CD4-positive, alpha-beta T cell treated with Interleukin-2 at 100 ng/mL for 4 hours (primary cell): Measurements from ENCODE around the gene URB1.

Experiments used
- DNase-seq: peaks from one replicate; pipeline ENCODE4 v3.0.0-alpha.2; 2020; ENCODE audit warnings: low spot score

Gene URB1

DNA sequence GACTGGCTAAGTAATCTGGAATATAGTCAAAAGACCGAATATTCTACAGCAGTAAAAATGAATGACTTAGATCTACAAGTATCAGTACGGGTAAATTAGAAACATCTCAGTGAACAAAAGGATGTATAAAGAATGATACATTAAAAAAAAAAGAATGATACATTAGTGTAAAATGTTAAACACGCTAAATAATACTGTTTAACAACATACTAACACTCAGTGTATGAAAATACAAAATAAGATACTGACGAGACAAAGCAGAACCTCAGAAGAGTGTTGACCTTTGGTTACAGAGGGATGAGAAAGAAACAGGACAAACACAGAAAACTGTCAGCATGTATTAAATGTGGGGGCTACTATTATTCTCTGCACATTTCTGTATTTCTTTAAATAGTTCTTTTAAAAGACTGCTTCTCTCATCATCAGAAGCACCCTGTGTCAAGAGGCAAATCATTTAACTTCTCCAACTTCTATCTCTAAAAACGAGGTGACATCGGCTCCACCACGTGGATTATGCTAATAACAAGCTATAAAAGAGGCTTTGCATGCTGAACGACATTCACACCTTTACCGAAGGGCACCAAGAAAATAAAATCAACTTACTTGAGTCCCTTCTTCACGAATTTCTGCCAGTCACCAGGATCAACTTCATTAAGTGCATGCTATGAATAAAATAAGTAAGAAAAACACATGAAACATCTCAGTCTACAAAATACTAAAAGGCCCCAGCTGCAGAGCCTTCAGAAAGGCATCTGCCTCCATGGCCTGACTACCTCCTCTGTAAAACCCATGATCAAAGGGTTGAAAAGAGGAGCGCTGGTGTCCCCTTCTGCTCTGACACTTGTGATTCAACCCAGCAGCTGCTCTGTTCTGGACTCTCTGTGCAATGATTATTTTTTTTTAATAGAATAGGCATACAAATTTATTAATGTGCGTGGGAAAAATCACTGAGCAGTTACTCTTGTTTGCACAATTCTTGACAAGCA, 51.7 kb downstream of the URB1 start:
- DNase-seq: no peak

DNA sequence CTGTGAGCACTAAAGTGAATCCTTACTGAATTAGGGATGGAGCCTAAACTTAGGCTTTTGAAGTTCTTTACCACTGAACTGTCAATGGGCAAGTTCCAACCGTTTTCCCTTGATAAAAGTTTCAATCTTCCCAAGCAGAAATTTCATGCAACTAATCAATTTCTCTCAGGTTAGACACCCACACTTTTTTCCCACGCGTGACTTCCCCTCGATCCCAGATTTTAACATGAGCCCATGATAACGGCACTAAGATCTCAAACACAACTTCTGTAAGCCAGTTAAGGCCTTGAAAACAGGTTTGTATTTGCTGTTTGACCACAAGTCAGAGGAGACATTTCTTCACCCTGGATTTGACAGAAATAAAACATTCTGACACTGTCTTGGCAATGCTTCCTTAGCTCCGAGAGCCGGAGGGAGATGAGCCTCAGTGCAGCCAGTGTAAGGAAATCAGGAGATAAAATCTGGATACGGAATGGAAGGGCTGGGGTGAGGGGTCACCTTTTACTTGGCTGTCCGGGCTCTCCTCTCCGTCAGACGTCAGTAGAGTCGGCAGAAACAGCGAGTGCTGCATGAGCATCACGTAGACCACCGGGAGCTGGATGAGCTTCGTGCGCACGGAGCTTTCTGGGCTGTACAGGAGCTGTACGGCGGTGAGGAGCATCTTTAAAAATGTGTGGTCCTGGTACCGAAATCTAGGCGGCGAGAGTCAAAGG, 54.4 kb downstream of the URB1 start:
- no peak for DNase-seq

DNA sequence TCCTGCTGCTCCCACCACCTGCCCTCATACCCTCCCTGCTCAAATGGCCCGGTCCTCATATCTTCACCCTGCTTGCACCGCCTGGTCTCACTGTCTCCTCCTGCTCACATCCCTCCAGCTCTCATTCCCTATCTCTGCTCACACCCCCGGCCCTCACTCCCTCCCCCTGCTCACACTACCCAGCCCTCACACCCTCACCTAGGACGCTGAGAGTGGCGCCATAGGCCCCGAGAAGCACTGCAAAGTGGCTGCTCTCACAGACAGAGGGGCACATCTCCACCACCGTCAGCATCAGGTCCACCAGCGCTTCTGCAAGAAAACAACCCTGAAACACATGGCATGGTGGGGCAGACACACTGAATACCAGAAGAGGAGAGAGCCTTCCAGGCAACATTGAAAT, 55.6 kb downstream of the URB1 start:
- DNase-seq: no peak

DNA sequence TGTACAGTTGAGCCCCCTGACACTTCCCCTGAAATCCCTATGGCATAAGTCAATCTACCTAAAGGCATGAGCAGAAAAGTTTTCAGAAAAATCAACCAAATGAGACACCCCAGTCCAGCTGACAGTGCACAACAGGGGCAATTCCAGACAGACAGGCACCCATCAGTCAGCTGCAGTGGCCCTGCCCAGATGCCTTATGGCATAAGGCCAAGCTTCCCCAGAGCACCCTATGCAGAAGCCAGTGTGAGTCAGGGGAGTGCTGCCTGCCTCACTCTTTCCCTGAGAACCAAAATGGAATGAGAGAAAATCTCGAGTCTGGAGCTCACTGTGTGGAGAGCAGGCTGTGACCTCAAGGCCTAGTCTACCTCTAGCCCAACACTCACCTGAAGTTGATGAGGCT, 56.1 kb downstream of the URB1 start:
- DNase-seq: no peak

DNA sequence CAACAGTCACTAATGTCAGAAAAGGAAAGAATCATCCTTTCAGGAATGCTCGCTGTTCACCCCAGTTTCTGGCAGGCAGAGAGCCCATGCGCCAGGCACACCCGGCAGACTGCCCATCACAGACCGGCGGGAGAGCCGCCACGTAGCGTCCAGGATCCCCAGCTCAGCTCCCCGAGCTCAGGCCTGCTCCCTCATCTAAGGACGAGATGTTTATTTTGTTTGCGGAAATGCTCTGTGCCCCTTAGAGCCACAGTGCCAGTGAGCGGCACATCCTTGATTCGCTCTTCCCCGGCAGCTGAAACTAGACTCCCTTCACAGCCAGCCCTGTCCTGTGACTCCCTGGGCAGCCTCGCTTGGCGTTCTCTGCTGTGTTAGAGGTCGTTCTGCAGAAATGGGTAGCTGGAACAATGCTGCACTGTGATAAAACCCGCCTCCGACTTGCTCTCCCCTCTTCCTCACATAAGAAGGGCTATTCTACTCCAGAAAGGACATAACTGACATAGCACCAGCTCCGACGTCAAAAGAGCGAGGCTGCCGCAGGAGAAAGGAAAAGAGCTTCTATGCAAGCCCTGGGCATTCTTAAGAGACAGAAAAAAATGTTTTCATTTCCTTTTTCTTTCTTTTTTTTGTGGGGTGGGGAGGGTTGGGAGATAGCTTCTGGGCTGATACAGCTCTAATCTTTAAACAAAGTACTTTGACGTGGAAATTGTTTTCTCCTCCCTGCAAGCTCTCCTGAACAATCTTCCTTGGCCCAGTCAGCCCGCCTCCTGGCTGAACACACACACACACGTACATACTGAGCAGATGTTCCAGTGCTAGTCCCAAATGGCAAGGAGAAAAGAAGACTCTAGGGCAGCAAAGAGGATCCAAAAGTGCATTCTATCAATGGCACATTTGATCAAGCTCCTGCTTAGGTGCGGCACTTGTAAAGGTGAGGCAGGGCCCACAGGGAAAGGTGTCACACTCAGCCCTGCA, 56.9 kb downstream of the URB1 start:
- DNase-seq: no peak

DNA sequence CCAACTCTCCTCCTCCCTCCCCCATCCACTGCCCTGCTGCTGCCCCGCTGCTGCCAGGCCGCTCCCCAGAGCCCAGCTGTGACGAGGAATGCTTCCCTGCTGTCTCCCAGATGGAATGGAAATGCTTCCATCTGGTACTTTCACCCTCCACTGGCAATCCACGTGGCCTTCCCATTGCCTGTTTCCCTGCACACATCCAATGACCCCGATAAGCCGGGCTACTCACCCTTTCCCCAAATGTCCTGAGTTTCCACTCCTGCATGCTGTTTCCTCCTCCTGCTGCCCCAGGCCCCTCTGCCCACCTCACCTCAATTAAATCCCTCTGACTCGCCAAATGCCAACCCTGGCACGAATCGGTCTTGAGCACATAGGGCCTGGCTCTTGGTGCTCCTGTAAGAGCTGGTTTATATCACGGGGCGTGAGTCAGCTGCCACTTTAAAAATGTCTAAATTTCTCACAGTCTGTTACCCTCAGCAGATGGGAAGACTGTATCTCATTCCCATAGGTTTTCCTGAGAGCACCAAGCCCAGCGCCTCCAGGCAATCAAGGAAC, 57.8 kb downstream of the URB1 start:
- no peak for DNase-seq

DNA sequence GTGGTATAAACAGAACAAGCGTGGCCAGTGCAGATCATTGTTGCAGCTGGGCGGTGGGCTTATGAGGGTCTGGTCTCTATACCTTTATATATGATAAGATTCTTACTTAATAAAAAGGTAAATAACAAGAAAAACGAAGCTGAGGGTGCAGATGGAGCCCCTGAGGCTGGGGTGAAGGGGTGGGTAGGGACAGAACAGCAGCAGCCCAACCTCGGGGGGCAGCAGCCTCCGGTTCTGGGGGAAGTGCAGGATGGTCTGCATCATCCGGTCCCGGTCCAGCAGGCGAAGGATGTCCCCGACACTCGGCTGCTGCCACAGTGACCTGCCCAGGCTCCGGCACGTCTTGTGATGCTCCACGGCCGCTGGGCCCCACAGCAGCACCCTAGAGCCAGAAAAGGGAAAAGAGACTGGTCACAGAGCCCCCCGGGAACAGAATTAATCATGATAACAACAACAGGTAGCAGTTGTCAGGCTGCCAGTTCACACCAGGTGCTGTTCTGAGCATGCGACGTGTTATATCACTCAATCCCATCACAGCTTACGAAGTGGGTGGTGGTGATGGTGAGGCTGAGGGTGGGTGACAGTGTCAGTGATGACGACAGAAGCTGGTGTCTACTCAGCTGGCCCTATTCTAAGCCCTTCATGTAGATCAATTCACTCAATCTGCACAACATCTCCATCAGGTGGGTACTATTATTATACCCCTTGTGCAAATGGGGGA, 58.7 kb downstream of the URB1 start:
- DNase-seq: no peak

DNA sequence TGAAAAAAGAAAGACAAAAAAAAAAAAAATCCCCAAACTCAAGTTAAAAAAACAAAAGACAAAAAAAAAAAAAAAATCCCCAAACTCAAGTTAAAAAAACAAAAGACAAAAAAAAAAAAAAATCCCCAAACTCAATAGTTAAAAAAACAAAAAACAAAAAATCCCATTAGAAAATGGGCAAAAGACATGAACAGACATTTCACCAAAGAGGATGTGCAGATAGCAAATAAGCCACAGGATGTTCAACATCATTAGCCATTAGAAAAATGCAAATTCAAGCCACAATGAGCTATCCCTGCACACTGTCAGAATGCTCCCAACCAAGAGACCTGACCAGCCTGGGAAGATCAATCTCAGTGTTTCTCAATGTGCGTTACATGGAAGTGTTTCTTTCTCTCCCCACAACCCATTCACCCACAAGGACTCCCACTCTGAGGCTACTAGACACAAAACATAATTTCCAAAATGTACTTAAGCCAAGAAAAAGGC, 60.3 kb downstream of the URB1 start:
- no peak for DNase-seq

DNA sequence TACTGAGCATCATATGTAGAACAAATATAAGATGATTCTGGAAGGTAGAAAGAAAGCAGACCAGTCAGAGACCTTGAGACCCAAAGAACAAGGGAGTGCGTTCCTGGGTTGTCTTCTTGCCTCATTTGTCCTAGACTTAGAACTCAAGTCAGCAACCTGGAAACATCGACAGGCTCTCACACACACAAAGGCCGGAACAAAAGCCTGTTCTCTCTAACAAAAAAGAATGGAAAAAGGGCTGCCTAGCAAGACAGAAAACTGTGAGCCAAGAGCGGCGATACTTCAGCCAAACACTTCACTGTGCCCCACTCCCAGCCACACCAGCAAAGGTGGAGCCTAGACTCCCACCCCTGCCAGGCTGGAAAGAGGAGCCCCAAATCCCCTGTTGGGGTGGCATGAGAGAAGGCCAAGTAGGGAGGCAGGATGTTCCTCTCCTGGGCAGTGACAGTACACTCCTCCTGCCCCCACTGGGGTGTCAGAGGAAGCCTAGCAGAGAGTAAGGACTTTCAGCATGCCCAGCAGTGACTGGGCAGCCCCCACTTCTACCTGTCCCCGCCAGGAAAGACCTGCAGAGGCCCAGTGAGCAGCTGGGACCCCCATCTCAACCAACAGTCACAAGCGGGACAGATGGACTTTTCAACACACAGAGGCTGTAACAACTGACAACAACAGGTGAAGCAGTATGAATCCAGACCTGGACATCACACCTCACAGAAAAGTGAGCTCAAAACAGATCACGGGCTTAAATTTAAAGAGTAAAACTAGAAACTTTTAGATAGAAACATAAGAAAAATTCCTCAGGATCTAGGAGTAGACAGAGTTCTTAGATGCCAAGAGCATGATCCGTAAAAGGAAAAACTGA, 61.1 kb downstream of the URB1 start:
- no peak for DNase-seq

DNA sequence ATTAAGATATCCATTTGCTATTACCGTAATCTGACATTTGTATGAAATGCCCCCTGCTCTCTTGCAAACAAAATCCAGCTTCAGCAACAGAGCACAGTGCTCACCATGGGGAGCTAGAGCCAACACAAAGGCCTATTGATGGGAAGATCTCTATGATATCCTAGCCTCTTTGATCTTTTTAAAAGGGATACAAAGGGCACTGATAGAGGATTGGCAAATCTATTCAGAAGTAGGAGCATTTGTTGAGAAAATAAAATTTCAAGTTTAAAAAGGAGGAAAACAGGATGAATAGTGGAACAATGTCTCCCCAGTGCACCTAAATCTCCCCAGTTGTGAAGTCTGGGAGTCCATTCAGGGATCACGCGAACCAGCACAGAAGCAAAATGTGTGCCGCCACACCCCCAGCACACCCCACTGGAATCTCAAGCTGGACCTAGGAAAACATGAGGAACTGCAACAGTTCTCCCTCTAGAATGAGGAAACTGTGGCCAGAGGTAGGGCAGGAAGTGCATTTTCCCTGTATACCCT, 62.0 kb downstream of the URB1 start:
- DNase-seq: no peak

DNA sequence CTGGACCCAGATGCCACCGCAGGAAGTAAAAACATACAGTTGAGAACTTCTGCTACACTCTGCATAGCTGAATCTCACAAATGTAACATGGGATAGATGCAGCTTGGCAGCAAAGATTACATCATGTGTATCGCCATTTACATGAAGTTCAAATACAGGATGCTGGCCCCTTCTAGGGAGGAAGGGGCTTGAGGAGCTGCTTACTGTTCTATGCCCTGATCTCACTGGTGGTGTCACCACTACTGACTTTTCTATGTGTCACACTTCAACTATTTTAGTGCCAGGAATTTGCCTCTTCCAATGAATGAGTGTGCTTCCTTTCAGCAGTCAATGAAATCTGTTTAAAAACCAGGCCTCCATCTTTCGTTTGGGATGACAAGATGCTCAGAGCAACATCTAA, 63.0 kb downstream of the URB1 start:
- DNase-seq: no peak

DNA sequence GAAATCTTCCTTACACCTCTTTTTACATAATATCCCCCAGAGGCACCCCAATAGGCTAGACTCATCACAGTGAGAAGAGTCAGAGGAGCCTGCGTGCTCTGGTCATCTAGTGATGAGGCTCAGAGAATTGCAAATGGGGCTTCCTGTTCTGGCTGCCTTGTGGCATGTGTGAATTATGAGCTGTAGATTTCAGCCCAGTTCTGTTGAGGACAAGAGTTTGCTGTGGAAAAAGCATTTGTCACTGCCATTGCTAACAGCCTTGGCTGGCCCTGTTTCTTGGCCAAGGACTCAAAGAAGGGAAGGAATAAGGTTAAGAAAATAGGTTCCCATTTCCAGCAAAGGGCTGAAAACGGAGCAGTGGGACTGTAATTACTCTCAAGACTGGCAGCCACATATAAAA, 63.5 kb downstream of the URB1 start:
- DNase-seq: no peak

DNA sequence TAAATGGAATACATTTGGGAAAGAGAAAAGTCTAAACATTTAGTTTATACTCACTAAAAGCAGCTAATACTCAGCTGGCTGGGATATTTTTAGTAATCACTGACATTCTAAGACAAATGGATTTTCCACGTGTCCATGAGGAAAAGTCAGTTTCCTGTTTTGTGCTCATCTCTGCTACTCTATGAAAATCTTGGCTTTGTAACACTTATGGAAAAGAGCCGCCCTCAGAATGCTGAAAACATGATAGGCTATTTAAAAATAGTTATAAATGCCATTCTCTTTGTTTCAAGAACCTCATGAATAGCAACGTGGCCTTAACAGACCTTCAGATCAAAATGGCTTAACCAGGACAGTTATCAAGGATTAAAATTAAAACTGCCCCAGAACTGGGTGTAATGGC, 64.2 kb downstream of the URB1 start:
- DNase-seq: no peak

DNA sequence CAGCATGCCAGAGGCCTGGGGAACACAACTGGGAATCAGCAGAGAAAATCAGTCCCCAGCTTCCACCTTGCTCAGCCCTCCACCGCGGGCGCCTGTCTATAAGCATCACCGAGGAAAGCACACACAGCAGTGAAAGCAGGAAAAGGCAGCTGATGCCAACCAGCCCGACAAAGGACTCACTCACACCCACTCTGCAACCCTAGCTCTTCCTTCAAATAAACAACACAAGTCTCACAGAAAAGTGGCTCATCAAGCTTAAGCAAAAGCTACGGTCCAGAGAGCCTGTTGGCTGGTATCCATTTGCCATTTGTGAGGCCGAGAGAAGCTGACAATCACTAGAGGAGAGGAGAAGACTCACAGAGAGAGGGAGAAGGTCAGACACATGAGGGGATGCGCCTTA, 67.1 kb downstream of the URB1 start:
- no peak for DNase-seq

DNA sequence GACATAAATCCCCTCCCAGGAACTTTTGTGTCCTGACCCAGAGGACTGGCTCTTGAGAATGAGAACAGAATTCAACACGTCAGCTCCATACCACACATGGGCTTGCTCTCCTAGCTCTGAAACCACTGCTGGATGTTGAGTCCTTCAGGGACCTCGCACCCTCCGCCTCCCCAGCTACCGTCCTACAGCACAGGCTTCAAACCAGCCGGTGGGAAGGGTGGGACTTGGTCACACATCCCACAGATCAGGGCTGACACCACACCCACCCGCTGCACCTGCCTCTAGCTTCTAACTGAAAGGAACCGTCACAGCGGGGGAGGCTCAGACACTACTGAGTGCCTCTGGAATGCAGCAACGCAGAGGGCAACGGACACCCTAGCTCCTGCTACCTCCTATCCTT, 70.1 kb downstream of the URB1 start:
- no peak for DNase-seq

DNA sequence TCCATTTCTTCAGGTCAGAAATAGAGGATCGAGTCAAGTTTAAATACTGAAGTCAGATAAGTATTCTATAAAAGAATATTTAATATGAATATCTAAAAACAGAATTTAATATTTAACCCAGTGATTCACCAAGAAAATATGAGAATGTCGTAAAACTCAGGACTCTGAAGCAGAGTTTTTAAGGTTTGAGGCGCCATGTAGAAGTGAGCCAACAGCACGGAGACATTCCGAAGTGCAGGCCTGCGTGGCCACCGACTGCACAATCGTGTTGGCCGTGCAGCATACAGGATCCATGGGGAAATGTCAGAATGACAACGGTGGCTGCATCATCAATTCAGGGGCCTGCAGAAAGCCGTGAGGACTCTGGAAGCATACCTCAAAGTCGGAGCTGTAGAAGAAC, 70.7 kb downstream of the URB1 start:
- DNase-seq: no peak

DNA sequence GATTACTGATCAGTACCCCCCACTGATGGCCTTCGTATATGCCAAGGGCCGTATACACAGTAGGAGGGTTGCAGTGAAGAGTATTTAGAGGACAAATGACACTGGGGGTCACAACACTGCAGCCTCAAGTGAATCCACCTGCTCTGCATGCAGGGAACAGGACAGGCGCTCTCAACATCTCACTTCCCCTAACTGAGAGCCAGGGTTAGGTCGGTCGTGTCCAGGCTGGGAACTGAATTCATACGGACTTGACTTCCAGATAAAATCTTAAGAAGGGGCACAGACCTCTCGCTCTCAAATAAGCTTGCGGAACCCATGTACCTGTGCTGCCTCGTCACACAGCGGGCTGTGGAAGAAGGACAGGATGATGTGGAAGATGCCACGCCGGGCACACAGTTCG, 71.3 kb downstream of the URB1 start:
- no peak for DNase-seq

DNA sequence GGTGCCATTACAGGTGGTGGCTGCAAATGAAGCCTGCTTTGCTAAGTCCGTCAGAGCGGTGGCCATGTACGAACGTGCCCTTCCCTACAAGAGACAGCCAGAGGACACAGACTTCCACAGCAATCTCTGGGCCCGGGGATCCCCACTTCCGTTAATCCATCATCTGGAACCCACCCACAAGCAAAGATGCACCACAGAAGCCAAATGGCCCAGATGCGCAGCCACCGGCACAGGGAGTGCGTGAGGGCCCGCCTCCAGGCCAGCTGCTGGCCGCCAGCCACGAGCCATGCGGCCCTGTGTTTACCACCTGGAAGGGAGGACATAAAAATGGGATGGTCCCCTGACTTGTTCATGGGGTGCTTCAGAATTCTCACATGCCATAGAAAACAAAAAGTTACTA, 72.1 kb downstream of the URB1 start:
- DNase-seq: no peak

DNA sequence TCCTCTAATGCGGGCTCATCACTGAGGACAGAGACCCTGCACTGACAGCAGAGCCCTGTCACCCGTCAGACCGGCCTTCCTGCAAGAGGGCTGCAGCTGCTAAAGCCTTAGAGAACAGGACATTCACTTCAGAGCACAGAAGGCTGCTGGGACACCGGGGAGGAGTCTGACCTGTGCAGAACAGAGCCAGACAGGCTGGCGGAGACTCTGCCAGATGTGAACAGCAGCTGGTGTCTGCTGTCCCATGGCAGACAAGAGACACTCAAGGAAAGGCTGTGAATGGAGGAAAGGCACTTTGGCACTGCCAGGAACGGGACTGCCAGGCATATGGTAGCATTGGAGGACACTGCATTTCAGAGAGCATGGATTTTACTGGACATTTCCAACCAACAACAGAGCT, 72.8 kb downstream of the URB1 start:
- DNase-seq: no peak

DNA sequence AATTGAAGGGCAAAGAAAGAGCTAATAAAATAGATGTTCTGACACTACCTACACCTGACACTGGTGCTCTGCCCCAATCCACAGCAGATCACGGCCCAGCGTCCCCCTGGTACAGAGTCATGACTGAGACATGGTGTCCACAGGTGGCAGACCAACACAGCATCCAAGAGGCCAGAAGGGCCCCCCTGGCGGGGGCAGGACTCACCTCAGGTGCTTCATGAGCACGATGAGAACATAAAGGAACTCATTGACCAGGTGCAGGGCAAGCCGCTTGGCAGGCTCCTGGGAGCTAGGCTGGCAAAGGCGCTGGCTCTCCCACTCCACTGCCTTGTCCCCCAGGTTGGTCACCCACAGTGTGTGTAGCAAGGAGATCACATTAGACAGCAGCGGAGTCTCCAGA, 73.8 kb downstream of the URB1 start:
- DNase-seq: no peak
